Central memory CD8-positive, alpha-beta T cell (primary cell): Measurements from ENCODE around the gene MAST4.

Experiments
- ATAC-seq: fragments of 150-1000 bp; cut with Tn5 transposase; replicated peaks from 2 replicates; pipeline ENCODE4 v1.10.0; 2022; ENCODE audit warnings: mild to moderate bottlenecking, moderate FRiP score, moderate number of reproducible peaks; ENCODE audit not compliant: poor library complexity, severe bottlenecking; ENCODE audit errors: extremely low read depth
- DNase-seq, 2 donors: peaks; one replicate each; pipeline ENCODE4 v3.0.0; 2021; ENCODE audit warnings: low spot score in 2 of 2
- H3K27ac Mint-ChIP-seq: one replicate; pipeline ENCODE4 v1.8.0; 2022; ENCODE audit warnings: low read depth, mild to moderate bottlenecking, moderate library complexity, mixed read lengths
- H3K27me3 Mint-ChIP-seq: one replicate; pipeline ENCODE4 v1.8.0; 2022; ENCODE audit warnings: mixed read lengths
- H3K36me3 Mint-ChIP-seq: one replicate; pipeline ENCODE4 v1.8.0; 2022; ENCODE audit warnings: mild to moderate bottlenecking, moderate library complexity, mixed read lengths; ENCODE audit not compliant: insufficient read depth
- H3K4me1 Mint-ChIP-seq: one replicate; pipeline ENCODE4 v1.8.0; 2022; ENCODE audit warnings: mixed read lengths
- H3K4me3 Mint-ChIP-seq: one replicate; pipeline ENCODE4 v1.8.0; 2022; ENCODE audit warnings: mild to moderate bottlenecking, moderate library complexity, mixed read lengths
- H3K9me3 Mint-ChIP-seq: one replicate; pipeline ENCODE4 v1.8.0; 2022; ENCODE audit warnings: mixed read lengths

Gene MAST4

DNA sequence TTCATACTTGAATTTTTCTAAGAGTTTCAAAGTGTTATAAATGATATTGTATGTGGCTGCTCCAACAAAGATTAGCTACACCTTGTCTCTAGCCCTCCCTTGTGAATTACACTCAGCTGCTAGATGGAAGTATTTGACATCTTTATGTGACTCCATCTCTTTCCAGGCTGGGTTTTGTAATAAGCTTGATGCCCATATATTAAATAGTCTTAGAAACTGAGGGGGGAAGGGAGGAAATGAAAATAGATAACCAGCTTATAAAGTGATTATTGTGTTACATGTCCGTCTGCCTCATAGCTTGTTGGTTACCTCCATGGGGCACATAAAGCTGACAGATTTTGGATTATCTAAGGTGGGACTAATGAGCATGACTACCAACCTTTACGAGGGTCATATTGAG, 537.0 kb downstream of the MAST4 start:
- H3K27ac Mint-ChIP-seq, result no peak overlapping the region
- no peak for DNase-seq
- no peak overlapping the region for H3K4me3 Mint-ChIP-seq
- no peaks in the 10 kb centered on the region for H3K9me3 Mint-ChIP-seq
- H3K36me3 Mint-ChIP-seq, result peaks cover 9% of the 10 kb centered on the region
- H3K4me1 Mint-ChIP-seq, result no peaks in the 10 kb centered on the region
- H3K27me3 Mint-ChIP-seq, result no peaks in the 10 kb centered on the region
- ATAC-seq, result no peak

DNA sequence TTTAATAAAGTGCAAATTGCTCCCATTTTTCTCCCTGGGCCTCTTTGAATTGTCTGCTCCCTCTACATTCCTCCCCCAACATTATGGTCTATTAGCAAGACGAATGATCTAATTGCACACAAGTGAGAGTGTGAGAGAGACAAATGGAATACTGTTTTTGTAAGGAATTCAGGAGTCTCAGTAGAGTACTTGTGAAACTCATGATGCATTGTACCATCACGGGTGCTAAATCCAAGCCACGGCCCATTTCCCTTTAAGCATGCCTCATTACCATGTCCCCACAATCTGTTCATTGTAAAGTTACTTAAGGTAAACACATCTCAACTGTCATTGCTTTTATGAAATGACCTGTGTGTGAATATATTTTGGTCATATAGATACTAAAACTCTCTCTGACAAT, 537.6 kb downstream of the MAST4 start:
- H3K9me3 Mint-ChIP-seq, result no peaks in the 10 kb centered on the region
- H3K36me3 Mint-ChIP-seq, result peaks cover 9% of the 10 kb centered on the region
- H3K4me1 Mint-ChIP-seq, result no peaks in the 10 kb centered on the region
- no peak overlapping the region for H3K27ac Mint-ChIP-seq
- no peaks in the 10 kb centered on the region for H3K27me3 Mint-ChIP-seq
- ATAC-seq (no peak), DNase-seq (no peak)
- H3K4me3 Mint-ChIP-seq, result no peak overlapping the region

DNA sequence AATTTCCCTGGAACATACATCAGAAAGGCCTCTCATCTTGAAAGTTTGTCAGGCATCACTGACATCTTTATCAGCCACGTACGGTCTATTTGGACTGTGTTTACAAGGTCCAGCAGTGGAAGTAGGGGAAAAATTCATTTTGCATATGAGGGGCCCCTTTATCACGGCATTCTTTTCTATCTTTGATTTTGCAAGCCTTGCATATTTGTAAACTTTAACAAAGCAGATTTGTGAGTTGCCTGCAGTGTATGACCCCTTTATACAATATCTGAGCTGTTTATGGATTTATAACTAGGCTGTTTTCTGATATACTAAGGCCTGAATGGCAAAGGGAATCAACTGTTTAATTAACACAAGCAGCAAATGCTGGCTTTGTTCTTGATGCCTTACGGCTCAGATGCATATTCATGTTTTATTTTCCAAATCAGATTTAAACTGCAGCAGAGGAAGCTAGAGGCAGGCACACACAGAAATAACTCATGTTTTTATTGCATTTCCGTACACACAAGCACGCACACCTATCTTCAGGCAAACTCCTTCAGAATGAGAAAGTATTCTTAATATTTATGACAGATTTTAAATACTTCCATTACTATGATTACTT, 539.3 kb downstream of the MAST4 start:
- H3K27me3 Mint-ChIP-seq, result no peaks in the 10 kb centered on the region
- H3K27ac Mint-ChIP-seq, result no peak overlapping the region
- ATAC-seq (no peak), DNase-seq (no peak)
- H3K36me3 Mint-ChIP-seq, result peaks cover 9% of the 10 kb centered on the region
- H3K4me3 Mint-ChIP-seq, result no peak overlapping the region
- H3K4me1 Mint-ChIP-seq, result no peaks in the 10 kb centered on the region
- no peaks in the 10 kb centered on the region for H3K9me3 Mint-ChIP-seq

DNA sequence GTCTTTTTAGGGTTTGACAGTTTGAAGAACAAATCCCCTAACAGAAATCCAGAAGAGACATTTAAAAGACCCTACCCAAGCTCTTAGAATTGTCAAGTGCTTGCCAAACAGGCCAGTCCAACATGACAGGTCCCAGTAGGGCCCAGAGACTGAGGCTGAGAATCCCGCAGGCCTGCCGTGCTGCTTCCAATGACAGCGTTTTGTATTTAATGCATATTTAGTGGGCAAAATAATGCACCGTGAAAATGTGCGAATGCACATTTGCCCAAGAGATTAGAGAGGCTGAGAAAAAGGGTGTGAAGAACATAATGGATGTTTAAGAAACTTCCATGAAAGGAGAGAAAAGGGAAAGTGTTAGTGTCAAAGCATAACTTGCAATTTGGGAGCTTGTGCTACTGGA, 542.8 kb downstream of the MAST4 start:
- H3K27me3 Mint-ChIP-seq, result no peaks in the 10 kb centered on the region
- no peak overlapping the region for H3K27ac Mint-ChIP-seq
- H3K4me3 Mint-ChIP-seq, result no peak overlapping the region
- DNase-seq (no peak), ATAC-seq (no peak)
- H3K36me3 Mint-ChIP-seq, result peaks cover 16% of the 10 kb centered on the region
- H3K9me3 Mint-ChIP-seq, result no peaks in the 10 kb centered on the region
- no peaks in the 10 kb centered on the region for H3K4me1 Mint-ChIP-seq

- Mint-ChIP-seq H3K27me3 (no peaks in the 10 kb centered on the region), H3K27ac (no peak overlapping the region), H3K36me3 (peaks cover 13% of the 10 kb centered on the region), H3K4me1 (no peaks in the 10 kb centered on the region), H3K4me3 (no peak overlapping the region), H3K9me3 (no peaks in the 10 kb centered on the region)
- DNase-seq (no peak), ATAC-seq (no peak)
Measured at GRCh38 chr5:67140413-67140812, 544.2 kb downstream of the MAST4 start.

GRCh38 chr5:67141644-67142043, 545.5 kb downstream of the MAST4 start:
- H3K27me3 Mint-ChIP-seq, result no peaks in the 10 kb centered on the region
- H3K4me1 Mint-ChIP-seq, result no peaks in the 10 kb centered on the region
- no peak overlapping the region for H3K27ac Mint-ChIP-seq
- peaks cover 10% of the 10 kb centered on the region for H3K36me3 Mint-ChIP-seq
- H3K9me3 Mint-ChIP-seq, result no peaks in the 10 kb centered on the region
- ATAC-seq (no peak), DNase-seq (no peak)
- H3K4me3 Mint-ChIP-seq, result no peak overlapping the region

GRCh38 chr5:67142816-67143215, 546.6 kb downstream of the MAST4 start:
- Mint-ChIP-seq H3K27ac (no peak overlapping the region), H3K4me3 (no peak overlapping the region), H3K36me3 (peaks cover 12% of the 10 kb centered on the region), H3K4me1 (no peaks in the 10 kb centered on the region), H3K27me3 (no peaks in the 10 kb centered on the region), H3K9me3 (no peaks in the 10 kb centered on the region)
- DNase-seq (no peak), ATAC-seq (no peak)

DNA sequence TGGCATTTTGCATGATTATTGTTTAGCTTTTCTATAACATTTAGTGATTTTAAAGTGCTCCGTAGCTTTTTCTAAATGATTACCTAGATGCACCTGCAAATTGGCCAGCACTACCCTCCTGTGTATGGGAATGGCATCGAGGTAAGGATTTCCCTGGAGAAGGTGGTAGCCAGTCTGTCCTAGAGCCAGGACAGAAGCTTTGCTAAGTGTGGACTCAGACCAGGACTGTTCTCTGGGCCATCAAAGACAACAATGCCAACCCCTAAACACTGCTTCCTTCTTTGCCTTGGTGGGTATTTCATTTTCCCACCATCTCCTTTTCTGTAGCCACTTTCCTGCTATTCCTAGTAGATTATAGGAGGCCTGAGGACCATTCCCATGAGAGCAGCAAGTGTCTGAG, 547.4 kb downstream of the MAST4 start:
- DNase-seq, result no peak
- no peak overlapping the region for H3K4me3 Mint-ChIP-seq
- H3K9me3 Mint-ChIP-seq, result no peaks in the 10 kb centered on the region
- H3K27me3 Mint-ChIP-seq, result no peaks in the 10 kb centered on the region
- H3K27ac Mint-ChIP-seq, result no peak overlapping the region
- no peak for ATAC-seq
- no peaks in the 10 kb centered on the region for H3K4me1 Mint-ChIP-seq
- H3K36me3 Mint-ChIP-seq, result peaks cover 12% of the 10 kb centered on the region

DNA sequence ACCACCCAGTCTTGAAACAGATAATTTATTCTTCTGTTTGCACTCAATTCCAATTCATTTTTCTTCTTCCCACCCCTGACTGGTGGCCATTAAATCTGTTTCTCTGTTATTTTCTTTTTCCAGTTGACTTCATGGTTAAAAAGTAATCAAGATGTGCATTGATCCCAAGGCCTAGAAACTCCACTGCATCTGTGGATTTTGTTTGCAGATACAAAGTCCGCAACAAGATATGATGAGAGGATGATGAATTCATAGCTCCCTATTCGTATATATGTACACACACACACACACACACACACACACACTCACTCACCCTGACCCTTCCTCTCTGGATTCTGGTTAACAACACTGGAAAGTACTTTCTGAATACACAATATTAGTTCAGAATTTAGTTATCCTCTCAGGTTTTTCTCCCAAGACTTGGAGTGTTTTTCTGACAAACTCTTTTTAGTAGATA, 548.0 kb downstream of the MAST4 start:
- H3K9me3 Mint-ChIP-seq, result no peaks in the 10 kb centered on the region
- ATAC-seq (no peak), DNase-seq (no peak)
- no peaks in the 10 kb centered on the region for H3K27me3 Mint-ChIP-seq
- H3K36me3 Mint-ChIP-seq, result peaks cover 12% of the 10 kb centered on the region
- no peak overlapping the region for H3K27ac Mint-ChIP-seq
- no peak overlapping the region for H3K4me3 Mint-ChIP-seq
- H3K4me1 Mint-ChIP-seq, result no peaks in the 10 kb centered on the region

DNA sequence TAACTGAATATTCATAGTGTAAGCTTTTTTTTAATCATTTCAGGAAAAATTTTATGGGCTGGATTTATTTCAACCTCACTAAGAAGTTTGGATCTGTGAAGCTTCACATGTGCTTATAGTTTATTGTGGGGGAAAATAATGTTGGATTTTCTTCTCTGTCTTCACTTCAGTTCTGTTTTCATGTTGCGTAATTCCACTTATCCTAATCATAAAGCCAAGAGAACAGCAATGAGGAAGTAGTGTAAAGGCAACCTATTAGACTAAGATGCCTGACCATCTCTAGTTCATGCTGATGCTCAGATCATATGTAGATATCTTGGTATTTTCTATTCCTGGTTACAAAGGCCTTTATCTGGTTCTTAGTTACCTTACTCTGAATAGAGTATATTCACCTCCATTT, 550.4 kb downstream of the MAST4 start:
- Mint-ChIP-seq H3K27ac (no peak overlapping the region), H3K4me3 (no peak overlapping the region), H3K4me1 (no peaks in the 10 kb centered on the region), H3K27me3 (no peaks in the 10 kb centered on the region), H3K9me3 (no peaks in the 10 kb centered on the region), H3K36me3 (peaks cover 15% of the 10 kb centered on the region)
- ATAC-seq (no peak), DNase-seq (no peak)

DNA sequence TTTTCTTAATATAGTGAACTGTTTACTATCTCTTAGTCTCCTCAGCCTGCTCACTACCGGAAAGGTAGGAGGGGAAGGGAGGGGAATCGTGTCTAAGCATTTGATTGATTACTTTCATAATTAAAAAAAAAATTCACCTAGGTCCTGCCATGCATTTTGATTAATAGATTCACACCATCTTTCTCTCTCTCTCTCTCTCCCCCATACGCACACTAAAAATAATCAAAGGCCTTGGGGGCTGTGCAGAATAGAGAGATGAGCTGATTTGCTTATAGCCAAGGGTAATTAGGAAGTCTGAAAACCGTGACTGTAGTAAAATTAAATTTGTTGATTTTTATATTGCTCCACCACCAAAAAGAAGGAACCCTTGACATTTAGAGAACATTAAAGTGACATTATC, 550.8 kb downstream of the MAST4 start:
- H3K4me3 Mint-ChIP-seq, result no peak overlapping the region
- H3K27me3 Mint-ChIP-seq, result no peaks in the 10 kb centered on the region
- H3K36me3 Mint-ChIP-seq, result peaks cover 14% of the 10 kb centered on the region
- H3K4me1 Mint-ChIP-seq, result no peaks in the 10 kb centered on the region
- DNase-seq (no peak), ATAC-seq (no peak)
- no peaks in the 10 kb centered on the region for H3K9me3 Mint-ChIP-seq
- H3K27ac Mint-ChIP-seq, result no peak overlapping the region

DNA sequence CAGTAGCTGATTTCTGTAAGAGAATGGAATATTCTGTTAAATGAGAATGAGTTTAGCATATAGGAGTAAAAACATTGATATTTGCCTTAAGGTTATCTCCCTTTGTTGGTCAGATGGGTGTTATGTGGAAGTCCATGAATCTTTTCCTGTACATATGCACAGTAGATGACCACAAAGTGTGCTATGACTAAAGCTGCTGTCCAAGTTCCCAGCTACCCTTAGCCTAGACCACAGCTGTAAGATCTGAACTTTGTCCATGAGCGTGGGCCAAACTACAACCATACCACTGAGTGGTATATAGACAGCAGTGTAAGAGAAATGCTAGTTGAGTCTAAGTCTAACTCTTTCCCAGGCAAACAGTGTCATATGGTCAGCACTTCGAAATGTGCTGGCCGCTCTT, 551.6 kb downstream of the MAST4 start:
- Mint-ChIP-seq H3K4me1 (no peaks in the 10 kb centered on the region), H3K9me3 (no peaks in the 10 kb centered on the region), H3K4me3 (no peak overlapping the region), H3K36me3 (peaks cover 11% of the 10 kb centered on the region), H3K27ac (no peak overlapping the region), H3K27me3 (no peaks in the 10 kb centered on the region)
- ATAC-seq, result no peak
- DNase-seq, result no peak

DNA sequence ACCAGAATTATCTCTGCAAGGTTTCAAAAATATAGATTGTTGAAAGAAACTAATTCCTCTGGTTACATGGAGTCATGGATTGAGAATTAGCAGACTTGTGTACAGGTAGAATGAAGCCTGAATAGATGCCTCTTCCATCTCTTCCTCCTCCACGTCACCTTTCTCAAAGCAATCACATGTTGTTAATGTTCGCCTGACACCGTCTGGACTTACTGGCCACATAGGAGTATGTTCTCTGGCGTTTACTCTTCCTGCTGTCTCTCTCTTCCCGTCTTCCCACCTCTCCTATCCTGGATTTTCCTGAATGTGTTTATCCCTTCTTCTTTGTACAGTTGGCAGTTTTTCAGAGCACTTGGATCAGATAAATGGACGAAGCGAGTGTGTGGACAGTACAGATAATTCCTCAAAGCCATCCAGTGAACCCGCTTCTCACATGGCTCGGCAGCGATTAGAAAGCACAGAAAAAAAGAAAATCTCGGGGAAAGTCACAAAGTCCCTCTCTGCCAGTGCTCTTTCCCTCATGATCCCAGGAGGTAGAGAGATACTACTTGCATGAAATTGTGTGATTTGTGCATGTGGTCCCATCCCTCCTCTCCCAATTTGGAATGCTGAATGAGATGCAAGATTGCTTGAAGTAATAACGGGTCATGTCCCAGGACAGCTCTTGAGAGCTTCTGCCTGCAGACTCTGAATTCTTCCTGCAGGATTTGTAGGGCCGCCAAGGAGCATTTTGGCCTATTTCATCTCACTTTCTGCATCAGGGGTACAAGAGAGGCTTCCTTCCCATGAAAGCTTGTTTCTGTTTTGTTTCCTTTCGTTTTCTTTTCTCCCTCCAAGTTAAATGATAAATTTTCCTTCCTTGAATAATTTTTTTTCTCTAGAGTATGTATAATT, 553.1 kb downstream of the MAST4 start:
- H3K4me1 Mint-ChIP-seq, result no peaks in the 10 kb centered on the region
- H3K4me3 Mint-ChIP-seq, result no peak overlapping the region
- H3K36me3 Mint-ChIP-seq, result peaks cover 7% of the 10 kb centered on the region
- H3K27me3 Mint-ChIP-seq, result no peaks in the 10 kb centered on the region
- no peak overlapping the region for H3K27ac Mint-ChIP-seq
- H3K9me3 Mint-ChIP-seq, result no peaks in the 10 kb centered on the region
- no peak for DNase-seq
- no peak for ATAC-seq
